GM12878 (cell line): ENCODE results near the gene ARFGAP2. TPM values are rescaled to one million over a fixed set of nuclear protein-coding genes. Genes with fewer than 3 reads are reported as not detected.

Experiments
- ATAC-seq: fragments of 200-7000 bp; cut with Tn5 transposase; 3 replicates; pipeline ENCODE4 v1.9.1; 2020; ENCODE audit warnings: mild to moderate bottlenecking, moderate library complexity
- BruUV-seq: library from RNA; stranded (reverse); fragments of 400-500 nt; replicated peaks from 2 replicates; lab custom pipeline; 2021; lab: Mats Ljungman, UMichigan
- CTCF ChIA-PET: fragments of 300-600 bp; sonication (Branson Sonifier 250); formaldehyde crosslinking; extraction: SDS; loops from one replicate; lab custom pipeline; 2021; ENCODE audit warnings: inconsistent platforms; lab: Yijun Ruan, JAX
- POLR2A ChIA-PET: fragments of 350-600 bp; formaldehyde crosslinking; extraction: SDS; loops from one replicate; lab custom pipeline; 2021; ENCODE audit warnings: inconsistent platforms; lab: Charles Lee
- RAD21 ChIA-PET: fragments of 300-600 bp; sonication (Branson Sonifier 250); formaldehyde crosslinking; loops from one replicate; lab custom pipeline; 2023; ENCODE audit warnings: antibody characterized with exemption; ENCODE audit not compliant: unreplicated experiment; lab: Charles Lee
- SMC1A ChIA-PET: fragments of 300-600 bp; sonication (Branson Sonifier 250); formaldehyde crosslinking; loops from one replicate; lab custom pipeline; 2023; ENCODE audit not compliant: unreplicated experiment, uncharacterized antibody; lab: Charles Lee
- DNase-seq: peaks from one replicate; pipeline ENCODE4 v3.0.0-alpha.2; 2011; ENCODE audit warnings: low read depth, low spot score
- FAIRE-seq: peaks from 3 replicates; lab custom pipeline; 2011; peaks lifted over from hg19 to GRCh38; lab: Jason Lieb, UNC
- H2AFZ ChIP-seq: 2 replicates; pipeline ENCODE4 v1.6.0; 2011; ENCODE audit warnings: low read depth, low read length, control low read depth; ENCODE audit not compliant: control insufficient read depth
- H3K27ac ChIP-seq: 2 replicates; pipeline ENCODE4 v1.5.1; 2011; ENCODE audit warnings: control low read depth; ENCODE audit not compliant: control insufficient read depth, insufficient read depth
- H3K27me3 ChIP-seq, 2 experiments: replicated peaks in 1 of 2; 2 replicates each; pipeline versions ENCODE4 v1.6.0 to v1.6.1; 2011; ENCODE audit warnings: low read length in 1 of 2; ENCODE audit not compliant: control insufficient read depth in 2 of 2, insufficient read depth in 2 of 2
- H3K36me3 ChIP-seq, 2 experiments: 2 replicates each; pipeline ENCODE4 v1.5.1; 2011; ENCODE audit warnings: low read length in 1 of 2; ENCODE audit not compliant: control insufficient read depth in 2 of 2, insufficient read depth in 2 of 2
- H3K4me1 ChIP-seq: 2 replicates; pipeline ENCODE4 v1.6.1; 2011; ENCODE audit warnings: mild to moderate bottlenecking, low read length, moderate library complexity, mixed read lengths; ENCODE audit not compliant: control insufficient read depth, insufficient read depth
- H3K4me2 ChIP-seq: 2 replicates; pipeline ENCODE4 v1.6.0; 2011; ENCODE audit warnings: control low read depth; ENCODE audit not compliant: control insufficient read depth, insufficient read depth
- H3K4me3 ChIP-seq: fragments of 200-600 bp; sonication (generic); 2 replicates; pipeline ENCODE4 v1.5.1; 2016
- H3K79me2 ChIP-seq: 2 replicates; pipeline ENCODE4 v1.6.0; 2011; ENCODE audit warnings: low read length; ENCODE audit not compliant: control insufficient read depth, insufficient read depth
- H3K9ac ChIP-seq: 2 replicates; pipeline ENCODE4 v1.8.0; 2011; ENCODE audit warnings: low read length, control low read depth, mixed read lengths; ENCODE audit not compliant: control insufficient read depth, insufficient read depth
- H3K9me3 ChIP-seq: replicated peaks from 3 replicates; pipeline ENCODE4 v1.5.1; 2011; ENCODE audit warnings: mild to moderate bottlenecking, low read length; ENCODE audit not compliant: control insufficient read depth, insufficient read depth
- H4K20me1 ChIP-seq: 2 replicates; pipeline ENCODE4 v1.6.0; 2011; ENCODE audit not compliant: control insufficient read depth, insufficient read depth
- BACH1 ChIP-seq: fragments of 450-650 bp; IDR thresholded peaks from 2 replicates; pipeline ENCODE4 v1.6.1; 2017; ENCODE audit warnings: mild to moderate bottlenecking, borderline replicate concordance
- BCL11A ChIP-seq: IDR thresholded peaks from 2 replicates; pipeline ENCODE4 v1.6.1; 2011; ENCODE audit warnings: low read depth, low read length
- EZH2 ChIP-seq: IDR thresholded peaks from 2 replicates; pipeline ENCODE4 v1.6.1; 2012; ENCODE audit warnings: low read depth, mild to moderate bottlenecking, control low read depth, inconsistent platforms, low read length, borderline replicate concordance; ENCODE audit not compliant: control insufficient read depth
- FOS ChIP-seq: IDR thresholded peaks from 3 replicates; pipeline ENCODE4 v1.6.1; 2011; ENCODE audit warnings: borderline replicate concordance; ENCODE audit not compliant: insufficient read length; ENCODE audit errors: extremely low read depth
- FOXM1 ChIP-seq: IDR thresholded peaks from 2 replicates; pipeline ENCODE4 v1.6.1; 2012; ENCODE audit warnings: low read depth, mild to moderate bottlenecking, inconsistent platforms, low read length, moderate library complexity
- HDGF ChIP-seq: fragments of 450-650 bp; IDR thresholded peaks from 2 replicates; pipeline ENCODE4 v1.6.1; 2016; ENCODE audit warnings: antibody characterized with exemption
- IKZF1 ChIP-seq: fragments of 450-650 bp; conservative IDR thresholded peaks from 2 replicates; pipeline ENCODE4 v1.6.1; 2017; ENCODE audit warnings: antibody characterized with exemption, mild to moderate bottlenecking
- MTA2 ChIP-seq: fragments of 450-650 bp; IDR thresholded peaks from 2 replicates; pipeline ENCODE4 v1.6.1; 2016; ENCODE audit warnings: low read depth, mild to moderate bottlenecking, moderate library complexity
- RAD51 ChIP-seq: fragments of 450-650 bp; IDR thresholded peaks from 2 replicates; pipeline ENCODE4 v1.6.1; 2016; ENCODE audit warnings: moderate library complexity, mild to moderate bottlenecking, inconsistent platforms
- RCOR1 ChIP-seq: conservative IDR thresholded peaks from 2 replicates; pipeline ENCODE4 v1.6.1; 2012; ENCODE audit warnings: low read depth, low read length, improper control_type of control experiment
- RFX5 ChIP-seq: IDR thresholded peaks from 2 replicates; pipeline ENCODE4 v1.6.1; 2011; ENCODE audit warnings: low read depth, low read length, improper control_type of control experiment
- SREBF2 ChIP-seq: IDR thresholded peaks from 2 replicates; pipeline ENCODE4 v1.6.1; 2012; ENCODE audit warnings: mild to moderate bottlenecking, low read length
- TBL1XR1 ChIP-seq: IDR thresholded peaks from 2 replicates; pipeline ENCODE4 v1.6.1; 2012; ENCODE audit warnings: low read depth, low read length, improper control_type of control experiment
- ZNF24 ChIP-seq: fragments of 450-650 bp; IDR thresholded peaks from 2 replicates; pipeline ENCODE4 v1.6.1; 2017; ENCODE audit warnings: antibody characterized with exemption, mild to moderate bottlenecking
- ZNF274 ChIP-seq: IDR thresholded peaks from one replicate; pipeline ENCODE4 v1.8.0; 2011; ENCODE audit not compliant: insufficient read length, insufficient read depth
- ZNF384 ChIP-seq: IDR thresholded peaks from 2 replicates; pipeline ENCODE4 v1.6.1; 2012; ENCODE audit warnings: low read depth, mild to moderate bottlenecking, low read length, improper control_type of control experiment, borderline replicate concordance
- WGBS: methylation state at CpG from one replicate; pipeline ENCODE4 v1.1.6; 2016; ENCODE audit warnings: low lambda C conversion rate; ENCODE audit not compliant: insufficient replicate concordance, insufficient coverage; ENCODE audit errors: missing lambda C conversion rate; 5-methylcytosine and 5-hydroxymethylcytosine counted together
- in situ Hi-C: fragments of 300-500 bp; cut with MboI; formaldehyde crosslinking; loops from 9 replicates; pipeline ENCODE4 v1.14.3; 2018; ENCODE audit warnings: mixed read lengths
- intact Hi-C: fragments of 100-400 bp; cut with micrococcal nuclease; formaldehyde crosslinking; loops from one replicate; pipeline ENCODE4 v1.14.2; 2022; ENCODE audit not compliant: unreplicated experiment
- polyA plus RNA-seq, 11 experiments: library from polyadenylated mRNA; depleted of rRNA in 4 of 11; unstranded in 6 of 11; stranded (reverse) in 5 of 11; fragments of >200 nt; fragmentation: Nextera tagmentation in 4 of 11; fragmentation: Illumina TruSeq in 1 of 11; extraction: Ambion mirVana in 4 of 11; extraction: Trizol in 1 of 11; gene quantifications; 1 replicate in 1 of 11; 2 replicates in 10 of 11; pipeline versions ENCODE4 v1.2.1 to v1.2.3, GENCODE V29; 2011 to 2016; ENCODE audit warnings: inconsistent platforms in 2 of 11, missing spikeins in 2 of 11, low read depth in 1 of 11
- total RNA-seq, 4 experiments: library from RNA; depleted of rRNA in 3 of 4; stranded (reverse); fragments of >200 nt in 3 of 4; fragmentation: Illumina TruSeq in 1 of 4; extraction: Trizol in 1 of 4; gene quantifications; 2 replicates each; pipeline versions ENCODE4 v1.2.1 to v1.2.3, GENCODE V29; 2013 to 2021
- TF ChIP-seq, protein P1 (sequence below): IDR thresholded peaks from 2 replicates; pipeline ENCODE4 v1.6.1; 2011; ENCODE audit warnings: borderline replicate concordance, low read depth, mild to moderate bottlenecking, moderate library complexity, mixed read lengths, low read length; ENCODE audit not compliant: insufficient read depth; ENCODE audit errors: extremely low read length
- TF ChIP-seq, protein P2 (sequence below): IDR thresholded peaks from 2 replicates; pipeline ENCODE4 v1.6.1; 2011; ENCODE audit warnings: low read depth, low read length, improper control_type of control experiment, borderline replicate concordance
- TF ChIP-seq, protein P3 (sequence below): IDR thresholded peaks from 2 replicates; pipeline ENCODE4 v1.6.1; 2011; ENCODE audit warnings: low read depth, mild to moderate bottlenecking, low read length, moderate library complexity, borderline replicate concordance; ENCODE audit errors: extremely low read depth
- TF ChIP-seq, protein P4 (sequence below): IDR thresholded peaks from 2 replicates; pipeline ENCODE4 v1.6.1; 2012; ENCODE audit warnings: low read length, inconsistent platforms

Gene ARFGAP2
- total and polyA plus RNA-seq, 10 of the 15 experiments (the other 5 are each of a cell fraction or from before 2014, with no cell fraction given) = 20.9 to 100 (median 75.5) TPM

DNA sequence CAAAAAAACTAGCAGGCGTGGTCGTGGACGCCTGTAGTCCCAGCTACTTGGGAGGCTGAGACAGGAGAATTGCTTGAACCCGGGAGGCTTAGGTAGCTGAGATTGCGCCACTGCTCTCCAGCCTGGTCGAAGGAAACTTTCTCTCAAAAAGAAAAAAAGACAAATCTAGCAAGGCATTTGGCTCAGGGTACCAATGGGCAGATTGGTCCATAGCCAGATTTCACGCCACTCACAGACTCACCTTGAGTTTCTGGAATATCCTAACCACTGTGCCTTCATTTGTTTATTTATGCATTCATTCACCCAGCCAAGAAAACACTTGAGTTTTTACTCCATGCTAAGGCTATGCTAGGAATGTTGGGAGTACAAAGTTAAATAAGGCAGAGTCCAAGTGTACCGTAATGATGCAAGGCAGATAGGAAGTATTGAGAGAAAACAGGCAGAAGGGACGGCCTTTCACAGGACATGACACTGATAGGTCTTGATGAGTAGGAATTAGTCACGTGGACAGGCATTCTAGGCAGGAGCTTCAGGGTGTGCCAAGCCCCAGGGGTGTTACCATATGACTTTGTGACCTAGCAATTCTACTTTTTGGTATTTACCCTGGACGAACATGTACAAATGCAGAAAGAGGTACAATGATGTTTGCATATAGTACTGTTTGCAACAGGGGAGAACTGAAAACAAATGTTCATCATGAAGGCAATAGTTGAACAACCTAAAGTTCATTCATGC, 12.6 kb upstream of the ARFGAP2 start:
- POLR2A ChIA-PET = interaction anchor here (0.6 kb wide), 2 partner anchors 10 to 147 kb away, joined by 3 to 5 read pairs; no protein-coding TSS in a partner anchor

More for the DNA sequence above, 12.6 kb upstream of the ARFGAP2 start:
- Histone ChIP-seq H3K36me3 (no peaks in the 10 kb centered on the region), H3K4me1 (peaks cover 11% of the 10 kb centered on the region), H3K9me3 (no peaks in the 10 kb centered on the region), H3K79me2 (no peaks in the 10 kb centered on the region), H3K27me3 (peaks cover 0 to 13% of the 10 kb centered on the region in 2 experiments; a peak in 3 of 4 replicates), H3K4me3 (no peak overlapping the region), H4K20me1 (no peaks in the 10 kb centered on the region)
- in situ Hi-C loops = no loop called here
- RAD21 ChIA-PET = no interaction called here
- CTCF ChIA-PET = interaction anchor here (3.1 kb wide), 2 partner anchors 10 to 70 kb away, joined by 15 to 17 read pairs; no protein-coding TSS in a partner anchor
- FAIRE-seq = peak; percentile 27
- SMC1A ChIA-PET = no interaction called here
- 64% methylated on average over 11 of the region's 11 CpGs for WGBS
- intact Hi-C loops = no loop called here
- ATAC-seq = no peak
- TF ChIP-seq RFX5 (no peak), IKZF1 (no peak), ZNF274 (no peak), BACH1 (no peak), HDGF (no peak), FOXM1 (no peak), TBL1XR1 (no peak), BCL11A (no peak), EZH2 (no peak), RAD51 (no peak), ZNF24 (no peak), SREBF2 (no peak), ZNF384 (no peak), MTA2 (no peak), RCOR1 (no peak), FOS (no peak)
- TF ChIP-seq, protein P1, sequence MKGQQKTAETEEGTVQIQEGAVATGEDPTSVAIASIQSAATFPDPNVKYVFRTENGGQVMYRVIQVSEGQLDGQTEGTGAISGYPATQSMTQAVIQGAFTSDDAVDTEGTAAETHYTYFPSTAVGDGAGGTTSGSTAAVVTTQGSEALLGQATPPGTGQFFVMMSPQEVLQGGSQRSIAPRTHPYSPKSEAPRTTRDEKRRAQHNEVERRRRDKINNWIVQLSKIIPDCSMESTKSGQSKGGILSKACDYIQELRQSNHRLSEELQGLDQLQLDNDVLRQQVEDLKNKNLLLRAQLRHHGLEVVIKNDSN = no peak
- TF ChIP-seq, protein P2, sequence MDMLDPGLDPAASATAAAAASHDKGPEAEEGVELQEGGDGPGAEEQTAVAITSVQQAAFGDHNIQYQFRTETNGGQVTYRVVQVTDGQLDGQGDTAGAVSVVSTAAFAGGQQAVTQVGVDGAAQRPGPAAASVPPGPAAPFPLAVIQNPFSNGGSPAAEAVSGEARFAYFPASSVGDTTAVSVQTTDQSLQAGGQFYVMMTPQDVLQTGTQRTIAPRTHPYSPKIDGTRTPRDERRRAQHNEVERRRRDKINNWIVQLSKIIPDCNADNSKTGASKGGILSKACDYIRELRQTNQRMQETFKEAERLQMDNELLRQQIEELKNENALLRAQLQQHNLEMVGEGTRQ = no peak
- TF ChIP-seq, protein P3, sequence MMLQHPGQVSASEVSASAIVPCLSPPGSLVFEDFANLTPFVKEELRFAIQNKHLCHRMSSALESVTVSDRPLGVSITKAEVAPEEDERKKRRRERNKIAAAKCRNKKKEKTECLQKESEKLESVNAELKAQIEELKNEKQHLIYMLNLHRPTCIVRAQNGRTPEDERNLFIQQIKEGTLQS = no peak
- TF ChIP-seq, protein P4, sequence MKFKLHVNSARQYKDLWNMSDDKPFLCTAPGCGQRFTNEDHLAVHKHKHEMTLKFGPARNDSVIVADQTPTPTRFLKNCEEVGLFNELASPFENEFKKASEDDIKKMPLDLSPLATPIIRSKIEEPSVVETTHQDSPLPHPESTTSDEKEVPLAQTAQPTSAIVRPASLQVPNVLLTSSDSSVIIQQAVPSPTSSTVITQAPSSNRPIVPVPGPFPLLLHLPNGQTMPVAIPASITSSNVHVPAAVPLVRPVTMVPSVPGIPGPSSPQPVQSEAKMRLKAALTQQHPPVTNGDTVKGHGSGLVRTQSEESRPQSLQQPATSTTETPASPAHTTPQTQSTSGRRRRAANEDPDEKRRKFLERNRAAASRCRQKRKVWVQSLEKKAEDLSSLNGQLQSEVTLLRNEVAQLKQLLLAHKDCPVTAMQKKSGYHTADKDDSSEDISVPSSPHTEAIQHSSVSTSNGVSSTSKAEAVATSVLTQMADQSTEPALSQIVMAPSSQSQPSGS = no peak
- TF ChIP-seq, all 136 proteins: peak for 0
- no peak for DNase-seq
- Histone ChIP-seq H3K4me2 (no peak overlapping the region), H3K27ac (no peak overlapping the region), H2AFZ (no peak overlapping the region), H3K9ac (no peak overlapping the region)
- no TSS peak for BruUV-seq
